Gastrocnemius medialis (tissue), 4 donors: Measurements from ENCODE around the gene KDELR3. TPM values are rescaled to one million over a fixed set of nuclear protein-coding genes. Genes with fewer than 3 reads are reported as not detected.

Experiments
- ATAC-seq, 2 donors: fragments of 150-250 bp; one replicate each; pipeline ENCODE4 v1.9.1; 2016
- DNase-seq, 2 donors: peaks; one replicate each; pipeline ENCODE4 v3.0.0-alpha.2; 2019
- H3K27ac ChIP-seq, 4 donors: fragments of 200-600 bp; sonication (generic); 1 replicate in 1 of 4; 2 replicates in 3 of 4; pipeline ENCODE4 v1.5.1; 2016 to 2018; ENCODE audit warnings: mild to moderate bottlenecking in 2 of 4, moderate library complexity in 1 of 4
- H3K27me3 ChIP-seq, 3 donors: fragments of 200-600 bp; sonication (generic) in 2 of 3; 1 replicate in 1 of 3; 2 replicates in 2 of 3; pipeline versions ENCODE4 v1.5.1 to v1.6.0; 2016 to 2019; ENCODE audit warnings: mild to moderate bottlenecking in 1 of 3, moderate library complexity in 1 of 3
- H3K36me3 ChIP-seq, 2 donors: fragments of 200-600 bp; sonication (generic) in 1 of 2; one replicate each; pipeline ENCODE4 v1.5.1; 2017 to 2018
- H3K4me1 ChIP-seq, 2 donors: fragments of 200-600 bp; sonication (generic) in 1 of 2; one replicate each; pipeline ENCODE4 v1.5.1; 2016 to 2017; ENCODE audit warnings: mild to moderate bottlenecking in 2 of 2
- H3K4me3 ChIP-seq, 4 donors: fragments of 200-600 bp; sonication (generic) in 3 of 4; 1 replicate in 1 of 4; 2 replicates in 3 of 4; pipeline ENCODE4 v1.5.1; 2016 to 2019; ENCODE audit warnings: mild to moderate bottlenecking in 2 of 4
- H3K9me3 ChIP-seq, 3 donors: fragments of 200-600 bp; sonication (generic) in 2 of 3; 1 replicate in 1 of 3; 2 replicates in 2 of 3; pipeline ENCODE4 v1.5.1; 2016 to 2019
- POLR2A ChIP-seq, 2 donors: fragments of 450-650 bp; IDR thresholded peaks; one replicate each; pipeline ENCODE4 v1.6.1; 2017; ENCODE audit warnings: antibody characterized with exemption in 2 of 2, mild to moderate bottlenecking in 2 of 2, moderate library complexity in 2 of 2
- in situ Hi-C, 4 donors: fragments of 200-750 bp; cut with MboI; loops; one replicate each; pipeline versions ENCODE4 v1.15.0 to v1.8.0; 2017; ENCODE audit warnings: low sequenced_read_pairs in 4 of 4
- intact Hi-C: fragments of 100-400 bp; cut with DNase I; formaldehyde crosslinking; loops from one replicate; pipeline ENCODE4 v1.15.1; 2023; ENCODE audit warnings: low total_unique reads
- total RNA-seq, 4 donors: library from RNA; depleted of rRNA; stranded (reverse); fragments of >200 nt; gene quantifications; one replicate each; pipeline versions ENCODE4 v1.1.0 to v1.2.3, GENCODE V29; 2016
- TF ChIP-seq, protein P1 (sequence below), 5 experiments: fragments of 450-650 bp in 3 of 5; fragments of 200-600 bp in 2 of 5; sonication (generic) in 2 of 5; IDR thresholded peaks in 4 of 5; conservative IDR thresholded peaks in 1 of 5; 1 replicate in 4 of 5; 2 replicates in 1 of 5; pipeline ENCODE4 v1.5.1; 2016 to 2019; ENCODE audit warnings: antibody characterized with exemption in 5 of 5, mild to moderate bottlenecking in 3 of 5, moderate library complexity in 3 of 5

The KDELR3 gene
- total RNA-seq, 4 donors from 2014 or later, result 0.34 to 2.0 (median 1.3) TPM; not detected in 1

GRCh38 chr22:38451864-38452263 is 16.0 kb upstream of the KDELR3 start:
- in situ Hi-C loops, result no loop called here
- intact Hi-C loops, result no loop called here
- Histone ChIP-seq H3K27me3 (peaks cover 40 to 57% (median 53%) of the 10 kb centered on the region in 3 donors), H3K36me3 (no peaks in the 10 kb centered on the region), H3K4me3 (no peak overlapping the region), H3K9me3 (no peaks in the 10 kb centered on the region), H3K4me1 (no peaks in the 10 kb centered on the region), H3K27ac (no peak overlapping the region)
- DNase-seq (no peak), ATAC-seq (no peak)
- no peak for TF ChIP-seq POLR2A (IDR thresholded peaks at IDR 0.05)

DNA sequence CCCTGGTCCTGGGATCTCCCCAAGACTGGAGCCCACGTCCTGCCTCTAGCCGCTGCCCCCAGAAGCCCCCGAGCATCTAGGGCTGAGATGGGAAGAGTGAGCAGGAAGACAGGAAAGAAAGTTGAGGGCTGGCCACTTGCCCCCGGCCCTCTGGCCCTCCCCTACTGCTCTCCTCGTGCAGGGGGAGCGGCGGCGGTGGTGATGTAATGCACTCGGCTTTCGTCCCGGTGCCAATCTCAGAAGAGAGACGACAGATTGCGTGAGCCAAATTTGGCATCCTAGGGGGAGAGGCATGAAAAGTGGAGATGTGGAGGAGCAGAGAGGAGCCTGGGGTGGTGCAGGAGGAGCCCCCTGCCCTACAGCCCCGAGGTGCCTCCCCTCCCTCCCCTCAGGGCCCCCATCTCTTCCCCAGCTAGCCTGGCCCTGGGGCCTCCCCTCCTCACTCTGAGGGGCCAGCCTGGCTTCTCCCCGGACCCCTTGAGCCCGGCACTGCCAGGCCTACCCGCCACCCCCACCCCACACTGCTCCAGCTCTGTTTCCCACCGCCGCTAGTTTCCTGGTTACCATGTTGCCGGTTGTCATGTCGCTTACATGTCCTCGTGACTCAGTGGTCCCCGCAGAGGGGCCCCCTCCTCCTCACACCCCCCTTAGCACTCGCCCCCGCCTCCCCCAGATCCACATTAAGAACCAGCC is 15.4 kb upstream of the KDELR3 start:
- Histone ChIP-seq H3K9me3 (no peaks in the 10 kb centered on the region), H3K4me3 (no peak overlapping the region), H3K27ac (no peak overlapping the region), H3K4me1 (no peaks in the 10 kb centered on the region), H3K27me3 (peaks cover 45 to 60% (median 55%) of the 10 kb centered on the region in 3 donors), H3K36me3 (no peaks in the 10 kb centered on the region)
- DNase-seq, result no peak
- intact Hi-C loops, result no loop called here
- TF ChIP-seq POLR2A (IDR thresholded peaks at IDR 0.05), result no peak
- TF ChIP-seq, protein P1, sequence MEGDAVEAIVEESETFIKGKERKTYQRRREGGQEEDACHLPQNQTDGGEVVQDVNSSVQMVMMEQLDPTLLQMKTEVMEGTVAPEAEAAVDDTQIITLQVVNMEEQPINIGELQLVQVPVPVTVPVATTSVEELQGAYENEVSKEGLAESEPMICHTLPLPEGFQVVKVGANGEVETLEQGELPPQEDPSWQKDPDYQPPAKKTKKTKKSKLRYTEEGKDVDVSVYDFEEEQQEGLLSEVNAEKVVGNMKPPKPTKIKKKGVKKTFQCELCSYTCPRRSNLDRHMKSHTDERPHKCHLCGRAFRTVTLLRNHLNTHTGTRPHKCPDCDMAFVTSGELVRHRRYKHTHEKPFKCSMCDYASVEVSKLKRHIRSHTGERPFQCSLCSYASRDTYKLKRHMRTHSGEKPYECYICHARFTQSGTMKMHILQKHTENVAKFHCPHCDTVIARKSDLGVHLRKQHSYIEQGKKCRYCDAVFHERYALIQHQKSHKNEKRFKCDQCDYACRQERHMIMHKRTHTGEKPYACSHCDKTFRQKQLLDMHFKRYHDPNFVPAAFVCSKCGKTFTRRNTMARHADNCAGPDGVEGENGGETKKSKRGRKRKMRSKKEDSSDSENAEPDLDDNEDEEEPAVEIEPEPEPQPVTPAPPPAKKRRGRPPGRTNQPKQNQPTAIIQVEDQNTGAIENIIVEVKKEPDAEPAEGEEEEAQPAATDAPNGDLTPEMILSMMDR (IDR thresholded peaks at IDR 0.05 in 4 of 5, conservative IDR thresholded peaks at IDR 0.05 in 1 of 5), result no peak
- ATAC-seq, result no peak
- in situ Hi-C loops, result no loop called here

- Histone ChIP-seq H3K27me3 (peaks cover 47 to 63% (median 55%) of the 10 kb centered on the region in 3 donors), H3K27ac (no peak overlapping the region), H3K4me3 (no peak overlapping the region), H3K9me3 (no peaks in the 10 kb centered on the region), H3K4me1 (no peaks in the 10 kb centered on the region), H3K36me3 (no peaks in the 10 kb centered on the region)
- intact Hi-C loops (no loop called here), in situ Hi-C loops (no loop called here)
- no peak for ATAC-seq
- TF ChIP-seq, protein P1 (IDR thresholded peaks at IDR 0.05 in 4 of 5, conservative IDR thresholded peaks at IDR 0.05 in 1 of 5), result no peak
- TF ChIP-seq POLR2A (IDR thresholded peaks at IDR 0.05), result no peak
- no peak for DNase-seq
Observed at GRCh38 chr22:38453066-38453672, 14.7 kb upstream of the KDELR3 start.

DNA sequence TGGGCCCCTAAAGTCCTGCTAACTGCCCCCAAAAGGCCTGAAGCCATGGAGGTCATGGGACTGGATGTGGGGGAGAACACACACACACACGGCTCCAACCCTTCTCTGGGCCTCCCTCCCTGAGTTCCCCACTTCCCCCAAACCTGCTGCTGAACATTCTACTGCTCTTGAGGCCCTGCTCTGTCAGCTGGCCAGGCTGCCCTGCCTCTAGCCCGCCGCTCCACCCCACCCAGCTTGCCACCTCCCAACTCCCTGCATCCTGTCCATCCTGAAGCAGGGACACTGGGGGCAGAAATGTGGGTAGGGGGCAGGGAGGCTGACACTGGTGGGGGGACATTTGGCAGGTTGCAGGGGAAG is 13.9 kb upstream of the KDELR3 start:
- ATAC-seq (no peak), DNase-seq (no peak)
- H3K4me3 ChIP-seq, result no peak overlapping the region
- H3K9me3 ChIP-seq, result no peaks in the 10 kb centered on the region
- H3K27ac ChIP-seq, result no peak overlapping the region
- peaks cover 54 to 69% (median 63%) of the 10 kb centered on the region in 3 donors for H3K27me3 ChIP-seq
- intact Hi-C loops (no loop called here), in situ Hi-C loops (no loop called here)
- H3K4me1 ChIP-seq, result no peaks in the 10 kb centered on the region
- no peaks in the 10 kb centered on the region for H3K36me3 ChIP-seq
- no peak for TF ChIP-seq POLR2A (IDR thresholded peaks at IDR 0.05)
- TF ChIP-seq, protein P1 (IDR thresholded peaks at IDR 0.05 in 4 of 5, conservative IDR thresholded peaks at IDR 0.05 in 1 of 5), result no peak

DNA sequence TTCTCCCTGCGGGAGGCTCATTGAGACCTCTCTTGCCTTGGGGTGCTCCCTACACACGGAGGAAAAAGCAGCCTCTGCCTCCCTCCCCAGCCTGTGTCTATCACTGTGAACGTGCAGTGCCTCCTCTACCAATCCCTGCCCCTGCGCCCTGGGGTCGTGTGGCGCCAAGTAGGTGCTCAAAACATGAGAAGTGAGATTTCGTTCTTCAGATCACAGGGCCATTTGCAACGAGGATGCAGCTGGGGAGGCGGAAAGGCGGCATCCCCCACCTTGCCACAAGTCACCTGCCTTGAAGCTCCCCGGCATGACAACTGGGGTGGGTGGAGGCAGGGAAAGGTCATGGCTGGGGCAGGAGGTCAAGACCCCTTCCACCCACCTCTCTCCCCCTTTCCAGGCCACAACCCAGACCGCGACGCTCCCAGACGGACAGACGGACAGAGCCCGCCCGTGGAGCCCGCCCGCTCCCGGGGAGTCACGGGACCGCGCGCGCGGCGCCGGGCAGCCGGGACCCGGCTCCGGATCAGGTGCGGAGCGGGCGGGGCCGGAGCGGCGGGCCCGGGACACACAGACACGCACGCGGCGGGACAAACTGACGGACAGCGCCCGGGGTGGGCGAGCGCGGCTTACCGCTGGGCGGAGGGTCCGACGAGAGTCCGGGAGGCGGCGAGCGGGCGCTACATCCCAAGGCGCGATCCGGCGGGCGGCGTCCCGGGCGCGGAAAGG is 13.4 kb upstream of the KDELR3 start:
- TF ChIP-seq POLR2A (IDR thresholded peaks at IDR 0.05), result no peak
- TF ChIP-seq, protein P1 (IDR thresholded peaks at IDR 0.05 in 4 of 5, conservative IDR thresholded peaks at IDR 0.05 in 1 of 5), result no peak
- peak overlapping the region; percentile 6 to 38 (median 33) for H3K4me3 ChIP-seq
- intact Hi-C loops, result no loop called here
- no peaks in the 10 kb centered on the region for H3K4me1 ChIP-seq
- no peak for DNase-seq
- H3K9me3 ChIP-seq, result no peaks in the 10 kb centered on the region
- no peak overlapping the region for H3K27ac ChIP-seq
- peaks cover 59 to 67% (median 66%) of the 10 kb centered on the region in 3 donors for H3K27me3 ChIP-seq
- in situ Hi-C loops, result no loop called here
- no peak for ATAC-seq
- H3K36me3 ChIP-seq, result no peaks in the 10 kb centered on the region
